ENCODE results near the gene FGF19.
"Not testable (repeated sequence)": the region's sequence is repeated elsewhere in the genome, so short reads cannot be mapped to it uniquely, and the experiment has no call there.

The FGF19 gene

GRCh38 chr11:69687969-69688771, 15.7 kb downstream of the FGF19 start:
- not testable (repeated sequence) for H3K9ac ChIP-seq (ENCODE audit: low read length); H3K4me3 ChIP-seq (ENCODE audit: low read length); H3K36me3 ChIP-seq (ENCODE audit: control insufficient read depth, insufficient read depth, low read length); H3K9me3 ChIP-seq (ENCODE audit: control insufficient read depth, low read length)
- H3K27me3 ChIP-seq (ENCODE audit: control insufficient read depth, insufficient read depth, low read length), result peaks cover 11% of the 10 kb centered on the region
- H3K4me1 ChIP-seq (ENCODE audit: control insufficient read depth, insufficient read depth, low read length), result peaks cover 14% of the 10 kb centered on the region

- peaks cover 14% of the 10 kb centered on the region for H3K4me1 ChIP-seq (ENCODE audit: control insufficient read depth, insufficient read depth, low read length)
- no peak overlapping the region for H3K4me3 ChIP-seq (ENCODE audit: low read length)
- no peaks in the 10 kb centered on the region for H3K9me3 ChIP-seq (ENCODE audit: control insufficient read depth, low read length)
- H3K36me3 ChIP-seq (ENCODE audit: control insufficient read depth, insufficient read depth, low read length), result no peaks in the 10 kb centered on the region
- peaks cover 11% of the 10 kb centered on the region for H3K27me3 ChIP-seq (ENCODE audit: control insufficient read depth, insufficient read depth, low read length)
- no peak overlapping the region for H3K9ac ChIP-seq (ENCODE audit: low read length)
Observed at GRCh38 chr11:69686856-69687255, 17.0 kb downstream of the FGF19 start.

- Histone ChIP-seq H3K4me1 (ENCODE audit: control insufficient read depth, insufficient read depth, low read length) (peaks cover 14% of the 10 kb centered on the region), H3K9me3 (ENCODE audit: control insufficient read depth, low read length) (no peaks in the 10 kb centered on the region), H3K4me3 (ENCODE audit: low read length) (no peak overlapping the region), H3K27me3 (ENCODE audit: control insufficient read depth, insufficient read depth, low read length) (peaks cover 11% of the 10 kb centered on the region), H3K36me3 (ENCODE audit: control insufficient read depth, insufficient read depth, low read length) (no peaks in the 10 kb centered on the region), H3K9ac (ENCODE audit: low read length) (no peak overlapping the region)
Observed at GRCh38 chr11:69686452-69686851, 17.4 kb downstream of the FGF19 start.

- no peak overlapping the region for H3K9ac ChIP-seq (ENCODE audit: low read length)
- peaks cover 14% of the 10 kb centered on the region for H3K4me1 ChIP-seq (ENCODE audit: control insufficient read depth, insufficient read depth, low read length)
- no peaks in the 10 kb centered on the region for H3K36me3 ChIP-seq (ENCODE audit: control insufficient read depth, insufficient read depth, low read length)
- peaks cover 11% of the 10 kb centered on the region for H3K27me3 ChIP-seq (ENCODE audit: control insufficient read depth, insufficient read depth, low read length)
- H3K4me3 ChIP-seq (ENCODE audit: low read length), result no peak overlapping the region
- no peaks in the 10 kb centered on the region for H3K9me3 ChIP-seq (ENCODE audit: control insufficient read depth, low read length)
Observed at GRCh38 chr11:69685348-69685747, 18.5 kb downstream of the FGF19 start.

GRCh38 chr11:69684651-69685050, 19.2 kb downstream of the FGF19 start:
- Histone ChIP-seq H3K27me3 (ENCODE audit: control insufficient read depth, insufficient read depth, low read length) (peaks cover 11% of the 10 kb centered on the region), H3K36me3 (ENCODE audit: control insufficient read depth, insufficient read depth, low read length) (no peaks in the 10 kb centered on the region), H3K9ac (ENCODE audit: low read length) (no peak overlapping the region), H3K4me1 (ENCODE audit: control insufficient read depth, insufficient read depth, low read length) (peaks cover 11% of the 10 kb centered on the region), H3K4me3 (ENCODE audit: low read length) (no peak overlapping the region), H3K9me3 (ENCODE audit: control insufficient read depth, low read length) (no peaks in the 10 kb centered on the region)

GRCh38 chr11:69683764-69684333, 20.0 kb downstream of the FGF19 start:
- H3K4me3 ChIP-seq (ENCODE audit: low read length), result no peak overlapping the region
- peaks cover 7% of the 10 kb centered on the region for H3K4me1 ChIP-seq (ENCODE audit: control insufficient read depth, insufficient read depth, low read length)
- H3K36me3 ChIP-seq (ENCODE audit: control insufficient read depth, insufficient read depth, low read length), result no peaks in the 10 kb centered on the region
- H3K9me3 ChIP-seq (ENCODE audit: control insufficient read depth, low read length), result no peaks in the 10 kb centered on the region
- H3K9ac ChIP-seq (ENCODE audit: low read length), result no peak overlapping the region
- H3K27me3 ChIP-seq (ENCODE audit: control insufficient read depth, insufficient read depth, low read length), result peaks cover 11% of the 10 kb centered on the region

GRCh38 chr11:69682681-69683326, 21.0 kb downstream of the FGF19 start:
- Histone ChIP-seq H3K9ac (ENCODE audit: low read length) (no peak overlapping the region), H3K4me1 (ENCODE audit: control insufficient read depth, insufficient read depth, low read length) (peaks cover 6% of the 10 kb centered on the region), H3K4me3 (ENCODE audit: low read length) (no peak overlapping the region), H3K9me3 (ENCODE audit: control insufficient read depth, low read length) (no peaks in the 10 kb centered on the region), H3K36me3 (ENCODE audit: control insufficient read depth, insufficient read depth, low read length) (no peaks in the 10 kb centered on the region), H3K27me3 (ENCODE audit: control insufficient read depth, insufficient read depth, low read length) (peaks cover 11% of the 10 kb centered on the region)

- H3K9me3 ChIP-seq (ENCODE audit: control insufficient read depth, low read length), result no peaks in the 10 kb centered on the region
- H3K9ac ChIP-seq (ENCODE audit: low read length), result no peak overlapping the region
Observed at GRCh38 chr11:69682221-69682620, 21.6 kb downstream of the FGF19 start.

GRCh38 chr11:69680688-69681087, 23.1 kb downstream of the FGF19 start:
- Histone ChIP-seq H3K9ac (ENCODE audit: low read length) (no peak overlapping the region), H3K27me3 (ENCODE audit: control insufficient read depth, insufficient read depth, low read length) (peaks cover 2% of the 10 kb centered on the region), H3K9me3 (ENCODE audit: control insufficient read depth, low read length) (no peaks in the 10 kb centered on the region)

More at GRCh38 chr11:69682221-69682620, 21.6 kb downstream of the FGF19 start:
- Histone ChIP-seq H3K4me1 (ENCODE audit: control insufficient read depth, insufficient read depth, low read length) (peaks cover 6% of the 10 kb centered on the region), H3K27me3 (ENCODE audit: control insufficient read depth, insufficient read depth, low read length) (peaks cover 11% of the 10 kb centered on the region), H3K36me3 (ENCODE audit: control insufficient read depth, insufficient read depth, low read length) (no peaks in the 10 kb centered on the region), H3K4me3 (ENCODE audit: low read length) (no peak overlapping the region)

GRCh38 chr11:69677749-69678148, 26.1 kb downstream of the FGF19 start:
- no peaks in the 10 kb centered on the region for H3K27me3 ChIP-seq (ENCODE audit: control insufficient read depth, insufficient read depth, low read length)
- H3K4me3 ChIP-seq (ENCODE audit: low read length), result no peak overlapping the region
- peaks cover 12% of the 10 kb centered on the region for H3K4me1 ChIP-seq (ENCODE audit: control insufficient read depth, insufficient read depth, low read length)
- no peak overlapping the region for H3K9ac ChIP-seq (ENCODE audit: low read length)
- no peaks in the 10 kb centered on the region for H3K36me3 ChIP-seq (ENCODE audit: control insufficient read depth, insufficient read depth, low read length)
- no peaks in the 10 kb centered on the region for H3K9me3 ChIP-seq (ENCODE audit: control insufficient read depth, low read length)

More at GRCh38 chr11:69680688-69681087, 23.1 kb downstream of the FGF19 start:
- Histone ChIP-seq H3K4me3 (ENCODE audit: low read length) (no peak overlapping the region), H3K36me3 (ENCODE audit: control insufficient read depth, insufficient read depth, low read length) (no peaks in the 10 kb centered on the region), H3K4me1 (ENCODE audit: control insufficient read depth, insufficient read depth, low read length) (peaks cover 3% of the 10 kb centered on the region)

- Histone ChIP-seq H3K36me3 (ENCODE audit: control insufficient read depth, insufficient read depth, low read length) (peaks cover 6% of the 10 kb centered on the region), H3K9me3 (ENCODE audit: control insufficient read depth, low read length) (no peaks in the 10 kb centered on the region), H3K4me3 (ENCODE audit: low read length) (peak within 1 kb of the TSS; percentile 92), H3K27me3 (ENCODE audit: control insufficient read depth, insufficient read depth, low read length) (no peaks in the 10 kb centered on the region), H3K4me1 (ENCODE audit: control insufficient read depth, insufficient read depth, low read length) (peaks cover 18% of the 10 kb centered on the region), H3K9ac (ENCODE audit: low read length) (peak within 1 kb of the TSS; percentile 95)
Observed at GRCh38 chr11:69674886-69675714, 28.7 kb downstream of the FGF19 start, which contains the start of gene LTO1. Gene LTO1, minus strand, starts transcription at chr11:69675353. Its CDS starts 114 bp downstream, at chr11:69675239.
